ENCODE measurements around the gene PIP4K2A. TPM values are rescaled to one million over a fixed set of nuclear protein-coding genes. Genes with fewer than 3 reads are reported as not detected.

PIP4K2A gene
- 28.8 and 42.1 TPM in 2 replicates for total RNA-seq

DNA sequence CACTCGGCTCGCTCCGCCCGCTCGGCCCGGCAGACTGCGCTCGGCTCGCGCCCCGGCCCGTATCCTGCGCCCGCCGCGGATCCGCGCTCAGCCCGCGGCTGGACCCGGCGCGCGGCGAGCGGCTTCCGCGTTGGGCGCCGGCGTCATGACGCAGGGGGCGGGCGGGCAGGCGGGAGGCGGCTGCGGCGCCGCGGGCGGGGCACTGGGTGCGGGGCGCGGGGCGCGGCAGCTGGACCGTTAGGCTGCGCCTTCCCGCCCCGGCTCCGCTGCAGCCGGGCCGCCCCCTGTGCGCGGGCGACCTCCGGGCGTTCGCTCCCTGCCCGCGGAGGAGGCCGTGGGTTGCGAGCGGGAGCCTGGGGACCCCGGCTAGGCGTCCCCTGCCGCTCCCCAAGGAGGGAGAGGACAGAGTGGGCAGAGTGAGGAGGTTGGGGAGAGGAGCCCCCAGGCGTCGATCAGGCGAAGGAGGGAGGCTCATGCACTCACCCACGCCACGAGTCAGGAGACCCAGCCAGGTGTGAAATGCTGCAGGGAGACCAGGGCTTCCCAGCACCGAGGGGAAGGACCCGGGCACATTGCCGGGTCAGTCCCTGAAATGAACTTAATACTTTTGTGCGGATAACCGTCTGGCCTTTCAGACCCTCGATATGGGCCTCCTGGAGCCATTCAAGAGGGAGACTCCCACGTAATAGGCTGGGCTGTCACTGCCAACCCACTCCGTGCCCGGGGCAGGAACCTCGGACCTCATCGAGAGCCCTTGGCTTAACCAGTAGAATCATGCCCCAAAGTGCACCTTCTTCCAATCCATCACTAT is at the start of gene PIP4K2A:
Gene PIP4K2A (minus strand): TSS at position 100 of the 811 bp plus-strand sequence. CDS start 252 bp downstream, outside the sequence.

Other genes starting within 250 kb of the PIP4K2A start
- gene ARMC3, start 213.5 kb upstream of the PIP4K2A start, total RNA-seq, result not detected in 2 replicates